Gastrocnemius medialis (tissue), 4 donors: ENCODE results near the gene ZNF32.

Experiments
- CTCF ChIP-seq, 5 experiments: fragments of 450-650 bp in 3 of 5; fragments of 200-600 bp in 2 of 5; sonication (generic) in 2 of 5; IDR thresholded peaks in 4 of 5; conservative IDR thresholded peaks in 1 of 5; 1 replicate in 4 of 5; 2 replicates in 1 of 5; pipeline ENCODE4 v1.5.1; 2016 to 2019; ENCODE audit warnings: antibody characterized with exemption in 5 of 5, mild to moderate bottlenecking in 3 of 5, moderate library complexity in 3 of 5
- POLR2A ChIP-seq, 2 donors: fragments of 450-650 bp; IDR thresholded peaks; one replicate each; pipeline ENCODE4 v1.6.1; 2017; ENCODE audit warnings: antibody characterized with exemption in 2 of 2, mild to moderate bottlenecking in 2 of 2, moderate library complexity in 2 of 2

GRCh38 chr10:43596546-43596945, 52.1 kb downstream of the ZNF32 start:
- no peak for TF ChIP-seq CTCF (IDR thresholded peaks at IDR 0.05 in 4 of 5, conservative IDR thresholded peaks at IDR 0.05 in 1 of 5)
- TF ChIP-seq POLR2A (IDR thresholded peaks at IDR 0.05), result no peak
